ENCODE results near the gene CD160.
"Not testable (repeated sequence)": the region's sequence is repeated elsewhere in the genome, so short reads cannot be mapped to it uniquely, and the experiment has no call there.

Gene CD160, protein sequence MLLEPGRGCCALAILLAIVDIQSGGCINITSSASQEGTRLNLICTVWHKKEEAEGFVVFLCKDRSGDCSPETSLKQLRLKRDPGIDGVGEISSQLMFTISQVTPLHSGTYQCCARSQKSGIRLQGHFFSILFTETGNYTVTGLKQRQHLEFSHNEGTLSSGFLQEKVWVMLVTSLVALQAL

DNA sequence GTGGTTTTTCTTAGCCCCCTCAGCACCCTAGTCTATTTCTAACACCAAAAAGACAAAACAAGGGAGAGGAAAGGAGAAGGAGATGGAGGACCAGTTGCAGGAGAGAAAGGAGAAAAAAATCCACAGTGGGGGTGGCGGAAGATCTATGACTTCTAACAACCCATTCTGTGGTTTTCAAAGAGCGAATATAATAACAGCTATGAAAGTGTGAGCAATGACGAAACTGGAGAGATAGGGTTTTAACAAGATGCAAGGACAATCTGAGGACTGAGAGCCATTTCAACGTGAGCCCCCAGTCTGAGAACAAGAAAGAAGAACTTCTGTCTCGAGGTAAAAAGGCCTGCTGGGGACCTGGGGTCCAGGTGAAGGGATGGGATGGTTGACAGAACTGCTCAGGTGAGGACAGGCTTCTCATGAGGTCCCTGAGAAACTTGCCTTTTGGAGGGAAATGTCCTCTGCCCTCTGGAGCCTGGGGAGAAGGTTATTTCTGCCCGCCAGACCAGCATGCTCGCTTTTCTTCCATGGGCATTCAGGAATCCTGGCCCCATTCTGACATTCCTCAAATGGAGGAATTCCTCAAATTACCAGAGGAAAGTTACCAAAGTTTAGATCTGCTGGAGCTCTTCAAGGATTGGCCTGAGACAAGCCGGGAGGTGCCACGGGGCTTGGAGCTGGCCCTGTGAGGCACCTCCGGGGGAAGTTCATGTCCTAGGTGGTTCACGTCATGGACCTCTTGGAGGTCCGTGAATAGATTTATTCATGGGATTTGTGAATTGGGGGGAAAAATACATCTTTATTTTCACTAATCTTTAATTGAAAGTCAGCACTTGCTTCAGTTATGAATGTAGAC, at the start of gene CD160:
TSS of gene CD160 (plus strand) at position 270 of the 850 bp plus-strand sequence. CDS start 8,829 bp downstream, outside the sequence.
- no peak for DNase-seq
- intact Hi-C loops (cut with DNase I), result no loop called here

DNA sequence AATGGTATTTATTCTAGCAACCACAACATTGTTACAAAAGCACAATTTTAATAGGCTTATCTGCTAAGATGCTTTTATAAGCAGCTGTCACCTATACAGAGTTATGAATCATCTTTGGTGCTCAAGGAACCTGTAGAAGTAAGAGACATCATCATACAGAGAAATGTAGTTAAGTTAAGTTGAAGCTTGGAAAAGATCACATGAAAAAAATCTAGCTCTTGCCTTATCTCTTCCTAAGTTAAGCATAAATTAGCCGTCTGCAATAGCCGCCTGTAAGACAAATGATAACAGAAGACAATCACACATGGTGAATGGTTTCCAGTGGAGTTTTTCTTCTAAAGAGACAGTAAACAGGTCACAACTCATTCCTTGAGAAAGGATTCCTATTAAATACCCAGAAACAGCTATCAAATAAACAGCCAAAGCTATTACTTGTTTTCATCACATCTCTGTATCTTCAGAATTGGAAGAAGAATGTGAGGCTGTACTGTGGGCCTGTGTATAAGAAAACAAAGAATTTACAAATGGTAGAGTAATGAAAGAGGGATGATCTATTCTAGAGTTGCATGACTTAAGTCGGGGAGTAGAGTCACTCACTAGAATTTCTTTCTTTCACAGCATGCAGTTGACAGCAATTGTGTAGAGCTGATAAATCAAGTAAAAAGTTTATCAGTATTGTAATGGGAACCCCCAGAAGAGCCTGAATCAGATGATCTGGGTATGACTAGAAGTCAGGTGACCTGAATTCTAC, 48.1 kb upstream of the CD160 start:
- DNase-seq; intact Hi-C loops (cut with DNase I): not testable (repeated sequence)

DNA sequence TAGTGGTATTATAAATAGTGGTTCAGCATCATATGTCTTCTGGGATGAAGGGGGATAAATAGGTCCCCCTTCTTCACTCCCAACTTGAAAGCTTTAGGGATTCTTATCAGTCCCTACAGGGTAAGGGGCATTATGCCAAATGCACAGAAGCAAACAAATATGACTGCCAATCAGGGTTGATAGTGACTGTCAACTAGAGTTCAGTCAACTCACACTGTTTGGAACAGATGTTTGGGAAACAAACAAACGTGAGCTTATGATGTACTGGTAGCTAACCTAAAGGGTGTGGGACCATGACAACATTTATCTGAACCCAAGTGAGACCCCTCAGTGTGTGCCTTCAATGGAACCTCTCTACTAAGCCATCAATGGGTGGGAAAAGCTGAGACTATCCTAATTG, 46.1 kb upstream of the CD160 start:
- intact Hi-C loops (cut with DNase I); DNase-seq: not testable (repeated sequence)

DNA sequence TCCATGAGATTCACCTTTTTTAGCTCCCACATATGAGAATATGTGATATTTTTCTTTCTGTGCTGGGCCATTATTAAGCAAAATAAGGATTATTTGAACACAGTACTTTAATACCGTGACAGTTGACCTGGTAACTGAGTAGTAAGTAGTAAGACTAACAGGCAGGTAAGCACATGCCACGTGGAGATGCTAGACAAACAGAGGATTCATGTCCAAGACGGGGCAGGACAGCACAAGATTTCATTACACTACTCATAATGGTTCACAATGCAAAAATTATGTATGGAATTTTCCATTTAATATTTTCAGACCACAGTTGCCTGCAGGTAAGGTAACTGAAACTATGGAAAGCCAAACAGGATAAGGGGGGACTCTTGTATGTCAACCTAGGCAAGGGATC, 34.4 kb upstream of the CD160 start:
- DNase-seq; intact Hi-C loops (cut with DNase I): not testable (repeated sequence)

DNA sequence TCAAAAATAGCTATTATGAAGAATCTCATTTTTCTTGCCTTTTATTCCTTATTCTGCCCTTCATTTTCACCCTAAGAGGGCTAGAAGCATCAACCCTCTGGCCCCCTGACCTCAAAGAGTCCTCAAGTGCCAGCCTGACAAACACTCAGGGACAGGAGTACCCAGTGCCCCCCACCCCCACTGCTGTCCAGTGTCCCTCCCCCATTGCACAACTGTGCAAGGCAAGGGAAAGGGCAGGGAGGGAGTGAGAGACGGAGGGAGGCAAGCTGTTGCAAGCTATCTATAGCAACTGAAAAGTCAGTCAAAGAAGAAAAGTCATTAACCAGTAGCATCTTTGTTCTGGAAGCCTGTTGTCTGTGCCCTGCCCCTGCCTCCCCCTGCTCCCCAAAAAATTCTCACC, 33.2 kb upstream of the CD160 start:
- DNase-seq; intact Hi-C loops (cut with DNase I): not testable (repeated sequence)

DNA sequence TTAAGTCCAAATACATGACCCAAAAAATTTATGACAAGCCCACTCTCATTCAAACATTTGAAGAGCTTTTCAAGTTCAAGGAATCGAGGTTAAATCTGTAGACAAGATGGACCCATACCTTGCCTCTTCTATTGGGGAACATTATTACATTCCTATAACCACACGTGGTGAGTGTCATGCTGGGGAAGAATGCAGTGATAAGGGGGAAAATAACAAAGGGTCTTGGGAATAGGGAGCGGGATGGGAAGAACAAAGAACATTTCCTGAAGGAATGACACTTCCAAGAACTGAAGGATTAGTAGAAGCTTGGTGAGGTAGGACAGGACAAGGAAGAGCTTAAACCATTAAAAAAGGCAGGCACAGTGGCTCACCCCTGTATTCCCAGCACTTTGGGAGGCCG, 31.0 kb upstream of the CD160 start:
- DNase-seq, result no peak
- intact Hi-C loops (cut with DNase I), result no loop called here

DNA sequence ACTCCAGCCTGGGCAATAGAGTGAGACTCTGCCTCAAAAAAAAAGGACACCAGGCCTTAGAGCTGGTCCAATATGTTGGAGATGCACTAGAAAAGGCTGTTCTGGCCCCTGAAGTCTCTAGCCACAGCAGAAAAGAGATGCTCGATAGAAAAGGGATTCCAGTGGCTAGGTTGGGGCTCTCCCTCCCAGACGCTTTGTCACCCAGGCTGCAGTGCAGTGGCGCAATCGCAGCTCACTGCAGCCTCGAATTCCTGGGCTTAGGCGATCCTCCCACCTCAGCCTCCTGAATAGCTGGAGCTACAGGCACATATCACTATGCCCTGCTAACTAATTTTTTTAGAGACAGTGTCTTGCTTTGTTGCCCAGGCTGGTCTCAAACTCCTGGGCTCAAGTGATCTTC, 30.4 kb upstream of the CD160 start:
- no peak for DNase-seq

DNA sequence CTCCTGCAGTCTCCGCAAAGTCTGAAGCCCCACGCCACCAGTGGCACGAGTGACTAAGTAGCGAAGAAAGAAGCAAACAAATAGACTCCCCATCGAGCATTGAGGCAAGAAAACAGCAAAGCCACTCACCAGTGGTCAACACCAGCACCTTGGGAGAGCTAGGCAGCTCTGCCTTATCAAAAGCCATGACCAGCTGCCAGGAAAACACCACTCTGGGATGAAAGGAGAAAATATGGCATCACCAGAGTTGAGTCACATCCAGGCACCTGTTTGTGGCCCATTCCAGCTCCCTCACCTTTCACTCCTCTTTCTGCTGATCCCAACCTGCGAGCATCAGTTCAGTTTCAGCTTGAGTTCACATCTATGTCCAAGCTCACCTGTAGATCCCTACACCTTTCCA, 29.4 kb upstream of the CD160 start:
- intact Hi-C loops (cut with DNase I), result no loop called here
- DNase-seq, result no peak

More for the DNA sequence above, 30.4 kb upstream of the CD160 start:
- intact Hi-C loops (cut with DNase I), result no loop called here

DNA sequence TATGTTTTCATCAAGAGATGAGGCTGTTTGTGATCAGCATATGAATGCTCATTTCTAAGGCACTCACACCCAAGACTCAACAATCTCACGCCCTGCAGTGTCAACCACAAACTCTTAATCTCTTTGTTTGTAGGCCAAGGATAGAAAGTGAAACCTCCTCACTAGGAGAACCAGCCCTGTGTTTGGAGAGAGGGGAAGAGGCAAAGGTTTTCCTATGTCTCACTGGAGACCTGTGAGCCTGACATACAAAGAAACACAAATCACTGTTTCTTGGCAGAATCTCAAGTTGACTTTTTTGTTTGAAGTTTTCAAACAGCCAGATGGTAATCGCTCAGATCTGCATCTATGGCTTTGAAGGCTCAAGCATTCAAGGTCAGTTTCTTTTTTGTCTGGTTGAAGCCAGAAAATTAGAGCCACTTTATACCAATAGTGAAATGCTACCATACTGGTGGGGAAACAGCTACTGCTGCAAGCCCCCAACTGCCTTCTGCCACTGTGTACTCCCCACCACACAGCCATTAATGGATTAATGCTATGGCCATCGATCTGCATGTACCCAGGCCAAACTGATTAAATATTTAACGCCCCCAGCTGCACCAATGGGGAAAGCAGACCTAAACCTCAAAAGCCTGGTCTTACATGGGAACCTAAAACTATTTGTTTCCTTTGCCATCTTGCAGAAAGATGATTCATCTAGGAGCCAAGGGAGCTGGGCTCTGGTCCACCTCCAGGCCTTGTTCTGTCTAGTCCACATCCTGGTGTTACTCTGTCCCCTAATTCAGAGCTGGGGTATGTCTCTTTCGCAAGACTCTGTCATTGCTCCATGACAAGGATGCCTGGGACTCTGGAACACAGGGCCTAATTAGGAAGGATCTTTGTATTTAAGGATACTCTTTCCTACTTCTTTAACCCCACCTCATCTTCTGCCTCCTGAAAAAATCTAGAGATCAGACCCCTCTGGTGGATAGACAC, 28.4 kb upstream of the CD160 start:
- DNase-seq, result no peak
- intact Hi-C loops (cut with DNase I), result no loop called here

DNA sequence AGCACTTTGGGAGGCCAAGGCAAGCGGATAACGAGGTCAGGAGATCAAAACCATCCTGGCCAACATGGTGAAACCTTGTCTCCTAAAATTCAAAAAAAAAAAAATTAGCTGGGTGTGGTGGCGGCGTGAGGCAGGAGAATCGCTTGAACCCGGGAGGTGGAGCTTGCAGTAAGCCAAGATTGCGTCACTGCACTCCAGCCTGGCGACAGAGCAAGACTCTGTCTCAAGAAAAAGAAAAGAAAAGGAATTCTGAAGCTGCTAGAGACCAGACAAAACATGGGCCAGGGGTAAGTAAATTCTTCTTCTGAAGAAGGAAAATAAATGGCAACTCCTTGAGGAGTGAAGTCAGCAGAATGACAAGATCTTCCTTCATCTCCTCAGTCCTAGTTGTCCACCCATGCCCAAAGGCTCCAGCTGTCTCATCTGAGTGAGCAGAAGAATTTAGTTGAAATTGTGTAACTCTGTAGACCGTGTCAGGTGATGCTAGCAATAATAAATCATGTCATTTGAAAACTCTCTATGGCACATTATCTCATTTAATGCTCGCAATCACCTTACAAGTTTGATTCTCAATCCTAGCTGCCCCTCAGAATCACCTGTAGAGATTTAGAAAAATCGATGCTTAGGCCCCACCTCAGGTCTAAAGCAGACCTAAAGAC, 26.4 kb upstream of the CD160 start:
- DNase-seq, result no peak
- intact Hi-C loops (cut with DNase I), result no loop called here

DNA sequence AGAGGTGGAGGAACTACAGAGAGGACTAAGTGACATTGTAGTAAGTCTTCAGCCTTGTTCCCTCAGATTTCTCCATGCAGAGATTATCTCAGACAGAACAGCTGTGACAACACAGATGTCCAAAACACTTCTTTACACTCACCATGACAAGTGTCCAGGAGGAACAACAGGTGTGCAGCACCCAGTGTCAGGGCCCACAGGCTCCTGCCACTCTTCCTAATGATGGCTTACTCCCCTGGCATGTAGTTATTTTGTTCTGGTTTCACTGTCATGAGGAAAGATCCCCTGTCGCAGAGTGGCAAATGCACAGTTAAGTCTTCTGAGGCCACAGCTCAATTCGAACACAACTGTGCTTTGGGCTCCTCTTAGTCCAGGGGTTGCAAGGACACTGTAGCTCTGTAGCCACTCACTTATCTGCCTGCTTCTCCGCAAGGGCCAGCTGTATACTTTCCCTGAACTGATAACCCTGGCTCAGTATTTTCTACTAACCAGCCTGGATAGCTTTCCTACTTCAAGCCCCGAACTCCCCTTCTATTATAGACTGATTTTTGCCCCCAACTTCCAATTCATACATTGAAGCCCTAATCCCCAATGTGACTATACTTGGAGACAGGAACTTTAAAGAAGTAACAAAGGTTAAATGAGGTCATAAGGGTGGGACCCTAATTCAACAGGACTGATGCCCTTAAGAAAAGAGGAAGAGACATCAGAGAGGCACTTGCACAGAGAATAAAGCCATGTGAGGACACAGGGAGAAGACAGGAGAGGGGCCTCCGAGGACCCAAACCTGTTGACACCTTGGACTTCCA, 23.3 kb upstream of the CD160 start:
- peak in 1 of 42 donors; percentile 3 for DNase-seq
- intact Hi-C loops (cut with DNase I), result no loop called here

DNA sequence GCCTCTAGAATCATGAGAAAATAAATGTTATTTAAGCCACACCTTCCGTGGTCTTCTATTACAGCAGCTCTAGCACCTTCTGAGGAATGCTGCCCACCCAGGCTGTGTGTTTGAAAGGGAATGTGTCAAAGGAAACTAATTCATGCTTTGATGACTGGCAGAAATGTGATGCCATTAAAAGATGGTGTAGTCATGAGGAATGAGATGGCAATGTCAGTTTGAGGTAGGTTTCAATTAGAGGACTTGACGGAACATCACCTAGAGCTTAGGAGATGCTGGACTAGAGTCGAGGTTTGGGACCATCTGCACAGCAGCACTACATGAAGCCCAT, 22.7 kb upstream of the CD160 start:
- intact Hi-C loops (cut with DNase I), result no loop called here
- no peak for DNase-seq

DNA sequence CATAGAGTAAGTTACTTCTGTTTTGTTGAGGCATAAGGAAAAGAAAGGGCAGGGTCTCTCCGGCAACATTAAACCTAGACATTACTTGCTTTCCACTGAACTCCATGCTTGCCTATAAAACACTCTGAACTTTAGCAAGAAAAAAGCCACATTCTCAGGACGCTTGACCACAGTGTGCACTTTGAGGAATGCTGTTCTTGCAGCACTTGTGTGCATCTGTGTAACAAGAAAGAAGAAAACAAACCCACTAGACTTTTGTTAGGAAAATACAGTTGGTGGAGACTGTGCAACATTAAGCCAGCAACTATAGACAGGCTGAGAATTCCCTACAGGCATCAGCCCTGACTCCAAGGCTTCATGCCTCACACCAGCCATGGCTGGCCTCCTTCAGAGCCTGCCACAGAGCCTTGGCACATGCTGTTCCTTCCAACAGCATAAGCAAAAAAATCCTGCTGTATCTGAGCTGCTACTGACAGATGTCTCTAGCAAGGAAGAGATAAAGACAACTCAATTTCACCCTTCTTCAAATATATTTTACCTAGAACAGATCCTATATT, 17.9 kb upstream of the CD160 start:
- intact Hi-C loops (cut with DNase I), result no loop called here
- no peak for DNase-seq

DNA sequence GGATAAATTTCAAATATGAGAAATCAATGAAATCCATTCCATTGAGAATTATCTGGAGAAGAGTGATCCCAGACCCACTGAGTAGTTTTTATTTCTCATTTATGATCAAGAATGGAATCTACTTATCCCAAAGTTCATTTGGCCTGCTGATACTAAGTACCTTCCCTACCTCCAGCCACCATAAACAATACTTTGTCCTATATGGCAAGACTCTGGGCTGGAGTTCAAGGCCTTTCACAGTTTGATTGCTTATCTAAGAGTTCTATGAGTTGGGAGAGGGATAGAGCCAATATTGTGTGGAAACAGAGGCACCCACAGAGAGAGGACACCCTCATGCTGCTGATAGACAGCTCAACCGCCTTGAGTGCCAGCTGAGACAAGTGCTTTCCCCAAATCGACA, 17.2 kb upstream of the CD160 start:
- DNase-seq, result no peak
- intact Hi-C loops (cut with DNase I), result no loop called here

DNA sequence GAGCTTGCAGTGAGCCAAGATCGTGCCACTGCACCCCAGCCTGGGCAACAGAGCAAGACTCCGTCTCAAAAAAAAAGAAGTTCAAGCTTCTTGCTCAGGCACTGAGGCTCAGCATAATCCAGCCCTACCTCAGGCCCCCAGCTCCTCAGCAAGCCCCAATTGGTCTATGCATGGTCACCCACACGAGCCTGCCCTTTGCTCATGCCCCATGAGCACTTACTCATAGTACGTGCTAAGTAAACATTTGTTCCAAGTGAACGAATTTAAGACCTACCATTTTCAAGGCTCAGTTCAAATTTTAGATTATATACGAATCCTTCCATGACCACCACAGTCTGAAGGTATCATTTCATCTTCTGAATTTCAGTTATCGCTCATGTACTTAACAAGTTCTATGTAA, 16.5 kb upstream of the CD160 start:
- no peak for DNase-seq
- intact Hi-C loops (cut with DNase I), result no loop called here

DNA sequence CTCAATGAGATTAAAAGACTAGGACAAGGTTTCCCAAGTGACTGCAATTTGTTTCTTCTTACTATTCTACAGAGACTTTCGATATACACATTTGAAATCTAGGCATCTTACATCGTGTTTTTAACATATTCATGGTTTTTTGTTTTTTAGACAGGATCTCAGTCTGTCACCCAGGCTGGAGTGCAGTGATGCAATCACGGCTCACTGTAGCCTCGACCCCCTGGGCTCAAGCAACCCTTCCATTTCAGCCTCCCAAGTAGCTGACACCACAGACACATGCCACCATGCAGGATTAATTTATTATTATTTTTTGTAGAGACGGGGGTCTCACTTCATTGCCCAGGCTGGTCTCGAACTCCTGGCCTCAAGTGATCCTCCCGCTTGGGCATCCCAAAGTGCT, 13.7 kb upstream of the CD160 start:
- no peak for DNase-seq
- intact Hi-C loops (cut with DNase I), result no loop called here

DNA sequence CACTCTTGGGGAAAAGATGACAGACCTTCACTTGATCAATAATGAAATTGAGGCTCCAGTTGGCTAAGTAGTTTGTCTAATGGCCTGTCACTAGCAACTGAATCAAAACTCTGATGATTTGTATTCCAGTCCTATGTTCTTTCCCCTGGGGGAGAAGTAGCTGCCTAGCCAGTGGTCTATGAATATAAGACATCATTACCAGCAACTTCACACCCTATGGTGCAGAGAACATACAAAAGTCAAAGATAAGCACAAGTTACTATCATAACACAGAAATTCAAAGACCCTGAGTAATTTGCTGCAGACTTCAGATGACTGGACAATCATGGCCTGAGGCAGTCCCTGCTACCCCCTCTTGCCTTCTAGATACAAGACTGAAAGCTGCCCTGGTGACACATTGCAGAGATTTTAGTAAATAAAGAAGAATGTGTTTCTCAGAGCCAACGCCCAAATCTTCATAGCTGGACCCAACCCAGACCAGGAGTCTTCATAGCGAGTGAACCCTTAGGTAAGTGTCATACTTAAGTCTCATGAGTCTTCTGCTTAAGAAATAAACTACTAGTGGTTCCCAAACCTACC, 13.1 kb upstream of the CD160 start:
- intact Hi-C loops (cut with DNase I), result no loop called here
- no peak for DNase-seq

Data from head of caudate nucleus (tissue), 42 donors.